Measurements from ENCODE around the gene APOC3. TPM values are rescaled to one million over a fixed set of nuclear protein-coding genes. Genes with fewer than 3 reads are reported as not detected.

Gene APOC3
- total and polyA plus RNA-seq, 11 donors = 0.39 to 9.9 TPM; not detected in 9

- Histone ChIP-seq H3K27me3 (no peaks in the 10 kb centered on the region), H3K4me3 (no peak overlapping the region), H3K36me3 (peaks cover 0 to 68% (median 62%) of the 10 kb centered on the region in 9 donors), H3K9me3 (no peaks in the 10 kb centered on the region), H3K27ac (no peak overlapping the region), H3K4me1 (peaks cover 0 to 27% (median 13%) of the 10 kb centered on the region in 12 donors)
- intact Hi-C loops (cut with DNase I) = no loop called here
- 95 to 99% (median 96%) methylated on average over 4 of the region's 4 CpGs for WGBS, 4 donors
- ATAC-seq (no peak), DNase-seq (no peak)
- TF ChIP-seq POLR2A (IDR thresholded peaks at IDR 0.05) = no peak
- no peak for TF ChIP-seq CTCF (IDR thresholded peaks at IDR 0.05)
These were observed 17.9 kb downstream of the APOC3 start for GRCh38 chr11:116847612-116848011.

GRCh38 chr11:116849060-116849459 lies 19.4 kb downstream of the APOC3 start:
- H3K9me3 ChIP-seq = no peaks in the 10 kb centered on the region
- peak in 1 of 4 donors; percentile 7 for ATAC-seq
- no peaks in the 10 kb centered on the region for H3K27me3 ChIP-seq
- WGBS, 4 donors = 95 to 99% (median 97%) methylated on average over 11 to 12 of the region's 12 CpGs
- no peak for TF ChIP-seq POLR2A (IDR thresholded peaks at IDR 0.05)
- intact Hi-C loops (cut with DNase I) = no loop called here
- peaks cover 0 to 64% (median 55%) of the 10 kb centered on the region in 9 donors for H3K36me3 ChIP-seq
- no peak overlapping the region for H3K4me3 ChIP-seq
- H3K4me1 ChIP-seq = peaks cover 0 to 40% (median 22%) of the 10 kb centered on the region in 12 donors
- H3K27ac ChIP-seq = no peak overlapping the region
- DNase-seq = no peak

GRCh38 chr11:116849486-116849885 lies 19.8 kb downstream of the APOC3 start:
- H3K4me3 ChIP-seq = no peak overlapping the region
- H3K9me3 ChIP-seq = no peaks in the 10 kb centered on the region
- H3K27ac ChIP-seq = no peak overlapping the region
- TF ChIP-seq POLR2A (IDR thresholded peaks at IDR 0.05) = no peak
- H3K27me3 ChIP-seq = no peaks in the 10 kb centered on the region
- ATAC-seq = no peak
- intact Hi-C loops (cut with DNase I) = no loop called here
- DNase-seq = no peak
- 87 to 95% (median 93%) methylated on average over 6 of the region's 6 CpGs for WGBS, 4 donors
- H3K36me3 ChIP-seq = peaks cover 0 to 65% (median 53%) of the 10 kb centered on the region in 9 donors
- peaks cover 0 to 45% (median 22%) of the 10 kb centered on the region in 12 donors for H3K4me1 ChIP-seq

GRCh38 chr11:116851626-116852025 lies 21.9 kb downstream of the APOC3 start:
- Histone ChIP-seq H3K27ac (peak overlapping the region in 1 of 12 donors; percentile 87), H3K4me3 (no peak overlapping the region), H3K4me1 (peaks cover 0 to 58% (median 18%) of the 10 kb centered on the region in 12 donors), H3K27me3 (no peaks in the 10 kb centered on the region), H3K9me3 (no peaks in the 10 kb centered on the region), H3K36me3 (peaks cover 0 to 65% (median 40%) of the 10 kb centered on the region in 9 donors)
- no peak for DNase-seq
- 80 to 87% (median 85%) methylated on average over 7 of the region's 7 CpGs for WGBS, 4 donors
- intact Hi-C loops (cut with DNase I) = no loop called here
- no peak for TF ChIP-seq POLR2A (IDR thresholded peaks at IDR 0.05)
- no peak for TF ChIP-seq CTCF (IDR thresholded peaks at IDR 0.05)
- ATAC-seq = peak in 1 of 4 donors; percentile 43

GRCh38 chr11:116852261-116853031 lies 22.7 kb downstream of the APOC3 start:
- H3K4me3 ChIP-seq = no peak overlapping the region
- intact Hi-C loops (cut with DNase I) = no loop called here
- peaks cover 0 to 58% (median 18%) of the 10 kb centered on the region in 12 donors for H3K4me1 ChIP-seq
- TF ChIP-seq CTCF (IDR thresholded peaks at IDR 0.05) (no peak), POLR2A (IDR thresholded peaks at IDR 0.05) (no peak)
- peak overlapping the region in 3 of 12 donors; percentile 6 to 87 (median 29) for H3K27ac ChIP-seq
- ATAC-seq (peak; percentile 7 to 51 (median 32)), DNase-seq (no peak)
- H3K27me3 ChIP-seq = no peaks in the 10 kb centered on the region
- H3K9me3 ChIP-seq = no peaks in the 10 kb centered on the region
- WGBS, 4 donors = 40 to 51% (median 45%) methylated on average over 5 of the region's 5 CpGs
- H3K36me3 ChIP-seq = peaks cover 0 to 65% (median 40%) of the 10 kb centered on the region in 9 donors
